OCI-LY7 (cell line): ENCODE measurements around the gene CCL21.

ENCODE experiments used
- EZH2phosphoT487 ChIP-seq: fragments of 200-600 bp; sonication (generic); IDR thresholded peaks from 2 replicates; pipeline ENCODE4 v1.6.1; 2018; ENCODE audit warnings: low read depth, borderline replicate concordance, mild to moderate bottlenecking, mixed run types, antibody characterized with exemption, low read length, moderate library complexity, mixed read lengths
- TF ChIP-seq, protein P1 (sequence below): fragments of 200-600 bp; sonication (generic); conservative IDR thresholded peaks from 2 replicates; pipeline ENCODE4 v1.5.1; 2014; ENCODE audit warnings: mild to moderate bottlenecking, antibody characterized with exemption, low read length, moderate library complexity, mixed read lengths

DNA sequence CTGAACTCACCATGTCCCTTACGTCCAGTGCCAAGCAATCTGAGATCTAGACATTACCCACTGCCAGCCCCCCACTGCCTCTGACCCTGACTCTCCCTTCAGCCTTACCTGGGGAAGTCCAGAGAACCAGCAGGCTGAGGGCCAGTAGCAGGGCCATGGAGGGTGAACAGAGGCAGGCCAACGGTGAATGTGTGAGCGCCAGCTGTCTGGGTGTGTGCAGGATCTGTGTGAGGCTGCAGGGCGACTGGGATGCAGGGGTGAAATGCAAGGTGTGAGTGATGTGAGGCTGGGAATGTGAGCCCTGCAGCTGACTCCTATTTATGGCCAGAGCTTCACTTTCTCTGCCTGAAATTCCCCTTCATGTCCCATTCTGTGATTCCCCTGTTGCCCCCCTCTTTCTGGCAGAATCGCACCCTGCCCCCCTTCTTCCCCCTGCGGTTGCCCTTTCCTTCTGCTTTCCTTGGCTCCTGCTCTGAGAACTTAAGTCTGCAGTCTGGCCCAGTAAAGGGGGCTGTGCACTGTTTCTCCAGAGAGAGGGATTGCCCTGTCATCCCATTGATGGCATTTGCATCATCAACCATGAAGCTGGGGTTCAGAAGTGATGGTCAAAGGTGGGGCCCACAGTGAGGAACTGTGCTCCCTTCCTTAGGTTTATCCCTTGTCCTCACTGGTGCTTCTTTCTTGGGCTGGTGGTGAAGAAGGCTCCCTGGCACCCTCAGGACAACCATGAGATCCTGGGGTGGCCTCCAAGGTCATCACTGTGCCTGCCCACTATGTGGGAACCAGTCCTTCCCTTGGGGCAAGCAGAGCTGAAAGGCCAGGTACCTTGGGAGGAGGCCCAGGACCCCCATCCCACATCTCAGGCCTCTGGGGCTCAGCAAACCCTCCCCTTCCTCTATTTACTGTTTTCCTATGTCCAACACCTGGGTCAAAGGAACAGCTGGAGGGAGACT is 18.7 kb downstream of the CCL21 start, which contains the start of gene CCL19:
- TF ChIP-seq, protein P1, sequence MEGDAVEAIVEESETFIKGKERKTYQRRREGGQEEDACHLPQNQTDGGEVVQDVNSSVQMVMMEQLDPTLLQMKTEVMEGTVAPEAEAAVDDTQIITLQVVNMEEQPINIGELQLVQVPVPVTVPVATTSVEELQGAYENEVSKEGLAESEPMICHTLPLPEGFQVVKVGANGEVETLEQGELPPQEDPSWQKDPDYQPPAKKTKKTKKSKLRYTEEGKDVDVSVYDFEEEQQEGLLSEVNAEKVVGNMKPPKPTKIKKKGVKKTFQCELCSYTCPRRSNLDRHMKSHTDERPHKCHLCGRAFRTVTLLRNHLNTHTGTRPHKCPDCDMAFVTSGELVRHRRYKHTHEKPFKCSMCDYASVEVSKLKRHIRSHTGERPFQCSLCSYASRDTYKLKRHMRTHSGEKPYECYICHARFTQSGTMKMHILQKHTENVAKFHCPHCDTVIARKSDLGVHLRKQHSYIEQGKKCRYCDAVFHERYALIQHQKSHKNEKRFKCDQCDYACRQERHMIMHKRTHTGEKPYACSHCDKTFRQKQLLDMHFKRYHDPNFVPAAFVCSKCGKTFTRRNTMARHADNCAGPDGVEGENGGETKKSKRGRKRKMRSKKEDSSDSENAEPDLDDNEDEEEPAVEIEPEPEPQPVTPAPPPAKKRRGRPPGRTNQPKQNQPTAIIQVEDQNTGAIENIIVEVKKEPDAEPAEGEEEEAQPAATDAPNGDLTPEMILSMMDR = no peak
- TF ChIP-seq EZH2phosphoT487 = no peak
